ENCODE measurements around the gene RHOT2. TPM values are rescaled to one million over a fixed set of nuclear protein-coding genes. Genes with fewer than 3 reads are reported as not detected.

Gene RHOT2
- total and polyA plus RNA-seq, 10 of the 15 experiments (the other 5 are each of a cell fraction or from before 2014, with no cell fraction given) = 3.7 to 174 (median 69.8) TPM

DNA sequence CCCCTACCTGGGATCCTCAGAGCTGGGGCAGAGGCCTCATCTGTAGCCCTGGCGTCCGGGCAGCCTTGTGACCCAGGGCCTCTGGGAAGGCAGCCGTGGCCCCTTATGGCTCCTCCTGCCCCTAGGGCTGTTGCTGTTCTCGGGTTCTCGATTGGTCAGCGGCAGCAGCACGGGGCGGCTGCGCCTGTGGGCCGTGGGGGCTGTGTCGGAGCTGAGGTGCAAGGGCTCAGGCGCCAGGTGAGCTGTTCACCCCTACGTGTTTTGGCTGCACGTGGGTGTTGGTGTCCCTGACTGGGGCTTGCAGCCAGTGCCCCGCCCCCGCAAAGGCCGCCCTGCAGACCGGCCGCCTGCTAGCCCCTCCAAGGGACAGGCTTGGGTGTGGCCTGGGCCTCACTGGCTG, 5.8 kb upstream of the RHOT2 start:
- ChIA-PET SMC1A (ENCODE audit: uncharacterized antibody, unreplicated experiment) (no interaction called here), CTCF (interaction anchor here (0.7 to 2.0 kb wide), 2 partner anchors 10 to 14 kb away, joined by 3 to 7 read pairs; no protein-coding TSS in a partner anchor), RAD21 (ENCODE audit: unreplicated experiment) (no interaction called here), POLR2A (interaction anchor here (1.4 kb wide), 1 partner anchor 19 kb away, joined by 3 read pairs; no protein-coding TSS in a partner anchor)
- intact Hi-C loops (cut with micrococcal nuclease; ENCODE audit: unreplicated experiment) = loop anchor here (10.0 kb wide), 1 partner anchor 267 kb away; the partner anchor contains the start of gene NME4
- no peak overlapping the region for H3K9ac ChIP-seq (ENCODE audit: control insufficient read depth, insufficient read depth, low read length)
- 96% methylated on average over 19 of the region's 19 CpGs for WGBS (ENCODE audit: insufficient coverage, insufficient replicate concordance, low lambda C conversion rate, missing lambda C conversion rate)
- H3K4me2 ChIP-seq (ENCODE audit: control insufficient read depth, insufficient read depth) = no peak overlapping the region
- TF ChIP-seq TCF7 (IDR thresholded peaks at IDR 0.05; ENCODE audit: borderline replicate concordance) (no peak), ELK1 (IDR thresholded peaks at IDR 0.05; ENCODE audit: low read depth, low read length) (no peak), ZNF274 (IDR thresholded peaks at IDR 0.05; ENCODE audit: insufficient read depth, insufficient read length) (no peak), BCL11A (IDR thresholded peaks at IDR 0.05; ENCODE audit: low read depth, low read length) (no peak), STAT1 (conservative IDR thresholded peaks at IDR 0.05) (no peak), RELB (IDR thresholded peaks at IDR 0.05; ENCODE audit: low read depth) (no peak), SMAD1 (IDR thresholded peaks at IDR 0.05; ENCODE audit: low read depth, partially characterized antibody) (no peak), SMC3 (IDR thresholded peaks at IDR 0.05; ENCODE audit: borderline replicate concordance, low read length) (no peak)
- TF ChIP-seq, protein P1, sequence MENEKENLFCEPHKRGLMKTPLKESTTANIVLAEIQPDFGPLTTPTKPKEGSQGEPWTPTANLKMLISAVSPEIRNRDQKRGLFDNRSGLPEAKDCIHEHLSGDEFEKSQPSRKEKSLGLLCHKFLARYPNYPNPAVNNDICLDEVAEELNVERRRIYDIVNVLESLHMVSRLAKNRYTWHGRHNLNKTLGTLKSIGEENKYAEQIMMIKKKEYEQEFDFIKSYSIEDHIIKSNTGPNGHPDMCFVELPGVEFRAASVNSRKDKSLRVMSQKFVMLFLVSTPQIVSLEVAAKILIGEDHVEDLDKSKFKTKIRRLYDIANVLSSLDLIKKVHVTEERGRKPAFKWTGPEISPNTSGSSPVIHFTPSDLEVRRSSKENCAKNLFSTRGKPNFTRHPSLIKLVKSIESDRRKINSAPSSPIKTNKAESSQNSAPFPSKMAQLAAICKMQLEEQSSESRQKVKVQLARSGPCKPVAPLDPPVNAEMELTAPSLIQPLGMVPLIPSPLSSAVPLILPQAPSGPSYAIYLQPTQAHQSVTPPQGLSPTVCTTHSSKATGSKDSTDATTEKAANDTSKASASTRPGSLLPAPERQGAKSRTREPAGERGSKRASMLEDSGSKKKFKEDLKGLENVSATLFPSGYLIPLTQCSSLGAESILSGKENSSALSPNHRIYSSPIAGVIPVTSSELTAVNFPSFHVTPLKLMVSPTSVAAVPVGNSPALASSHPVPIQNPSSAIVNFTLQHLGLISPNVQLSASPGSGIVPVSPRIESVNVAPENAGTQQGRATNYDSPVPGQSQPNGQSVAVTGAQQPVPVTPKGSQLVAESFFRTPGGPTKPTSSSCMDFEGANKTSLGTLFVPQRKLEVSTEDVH (IDR thresholded peaks at IDR 0.05; ENCODE audit: low read depth, partially characterized antibody) = no peak
- BruUV-seq (replicated peaks) = no TSS peak
- H3K4me3 ChIP-seq = no peak overlapping the region
- H2AFZ ChIP-seq (ENCODE audit: control insufficient read depth, low read depth, low read length) = no peak overlapping the region
- ATAC-seq (no peak), DNase-seq (ENCODE audit: low read depth, low spot score) (no peak), FAIRE-seq (no peak)
- no peaks in the 10 kb centered on the region for H3K79me2 ChIP-seq (ENCODE audit: control insufficient read depth, insufficient read depth, low read length)
- H3K27ac ChIP-seq (ENCODE audit: control insufficient read depth, insufficient read depth) = no peak overlapping the region
- no peaks in the 10 kb centered on the region for H4K20me1 ChIP-seq (ENCODE audit: control insufficient read depth, insufficient read depth)
- in situ Hi-C loops (cut with MboI) = loop anchor here (10.0 kb wide), 1 partner anchor 267 kb away; the partner anchor contains the start of gene NME4
- peaks cover 3% of the 10 kb centered on the region; the same call in 1 of the 2 replicates for H3K4me1 ChIP-seq (ENCODE audit: control insufficient read depth, insufficient read depth, low read length)
- H3K9me3 ChIP-seq (replicated peaks; ENCODE audit: control insufficient read depth, insufficient read depth, low read length) = no peaks in the 10 kb centered on the region
- H3K36me3 ChIP-seq (ENCODE audit: control insufficient read depth in 2 of 2, insufficient read depth in 2 of 2, low read length in 1 of 2) = no peaks in the 10 kb centered on the region; a peak in 2 of 4 replicates
- no peaks in the 10 kb centered on the region for H3K27me3 ChIP-seq (replicated peaks in 1 of 2; ENCODE audit: control insufficient read depth in 2 of 2, insufficient read depth in 2 of 2, low read length in 1 of 2)

Data from GM12878 (cell line).